Activated CD4-positive, alpha-beta T cell treated with anti-CD3 and anti-CD28 coated beads for 24 hours (primary cell): ENCODE results near the gene ROCK1.

Source experiments
- DNase-seq, 2 donors: peaks; one replicate each; pipeline ENCODE4 v3.0.0-alpha.2; 2020; ENCODE audit warnings: low read depth in 2 of 2

ROCK1 gene

DNA sequence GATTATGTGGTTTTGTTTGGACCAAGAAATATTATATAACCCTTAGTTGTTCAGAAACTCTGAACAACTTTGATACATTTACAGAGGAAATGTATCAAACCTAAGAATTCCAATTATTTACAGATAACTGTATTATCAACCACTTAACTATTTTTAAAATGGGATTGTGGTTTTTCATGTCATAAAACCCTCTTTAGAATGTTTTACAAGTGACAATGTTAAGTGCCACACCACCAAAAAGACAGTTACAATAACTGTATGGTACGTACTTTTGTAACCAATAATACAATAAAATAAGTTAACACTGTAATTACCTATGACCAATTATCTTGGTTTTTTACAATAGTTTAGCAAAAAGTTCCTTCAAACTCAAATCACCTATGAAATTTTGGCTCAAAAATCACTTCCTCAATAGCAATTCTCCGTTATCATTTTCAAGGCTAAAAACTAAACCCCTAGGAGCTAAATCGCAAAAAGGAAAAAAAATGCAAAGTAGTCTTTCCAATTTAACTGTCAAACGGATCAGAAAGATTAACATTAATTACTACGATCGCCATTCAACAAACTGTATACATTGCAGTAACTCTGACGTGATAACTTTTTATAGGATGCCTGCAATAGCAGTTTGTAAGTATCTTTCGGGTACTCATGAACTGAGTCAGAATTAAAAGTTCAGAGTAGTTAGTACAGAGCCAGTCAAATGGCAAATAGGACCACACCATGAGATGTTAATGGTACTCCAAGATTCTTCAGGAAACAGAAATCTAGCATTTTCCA is 1.5 kb downstream of the ROCK1 start:
- DNase-seq, result no peak

GRCh38 chr18:21105936-21106335 is 5.7 kb downstream of the ROCK1 start:
- DNase-seq, result no peak

DNA sequence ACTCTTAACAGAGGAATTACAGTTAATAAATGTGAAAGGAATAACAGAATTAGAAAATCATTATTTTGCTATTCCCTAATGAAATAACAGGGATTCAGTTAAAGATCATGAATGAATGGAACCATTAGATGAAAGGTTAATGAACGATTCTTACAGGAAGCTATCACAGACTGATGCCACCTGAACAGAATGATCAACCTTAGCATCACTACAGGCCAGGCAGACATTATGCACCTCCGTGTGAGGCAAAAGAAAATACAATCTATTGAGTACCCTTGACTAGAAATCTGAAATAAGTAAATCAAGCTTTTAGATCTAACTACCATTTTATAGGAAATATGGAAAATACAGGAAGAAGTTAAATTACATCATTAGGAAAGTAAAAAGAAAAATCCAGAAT is 10.4 kb downstream of the ROCK1 start:
- no peak for DNase-seq

DNA sequence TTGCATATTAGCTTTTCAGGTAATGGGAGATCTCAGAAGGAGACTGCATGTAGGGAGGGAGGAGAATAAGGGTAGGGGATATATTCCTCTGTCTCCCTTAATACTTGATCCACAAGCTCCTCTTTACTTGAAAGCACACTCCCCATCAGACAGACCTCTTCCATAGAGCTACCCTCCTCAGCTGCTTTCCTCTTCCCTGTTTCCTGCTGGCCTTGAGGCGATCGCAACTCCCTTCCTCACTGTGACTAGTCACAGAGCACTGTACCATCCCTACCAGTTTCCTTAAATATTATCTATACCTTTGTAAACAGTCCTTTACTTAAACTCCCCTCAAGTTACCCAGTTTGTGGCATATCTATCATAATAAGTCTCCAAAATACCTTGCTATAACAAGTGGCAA is 10.9 kb downstream of the ROCK1 start:
- DNase-seq, result no peak

- no peak for DNase-seq
Measured at GRCh38 chr18:21100146-21100545, 11.5 kb downstream of the ROCK1 start.

- no peak for DNase-seq
Measured at GRCh38 chr18:21099442-21099841, 12.2 kb downstream of the ROCK1 start.

GRCh38 chr18:21096760-21097159 is 14.9 kb downstream of the ROCK1 start:
- no peak for DNase-seq

DNA sequence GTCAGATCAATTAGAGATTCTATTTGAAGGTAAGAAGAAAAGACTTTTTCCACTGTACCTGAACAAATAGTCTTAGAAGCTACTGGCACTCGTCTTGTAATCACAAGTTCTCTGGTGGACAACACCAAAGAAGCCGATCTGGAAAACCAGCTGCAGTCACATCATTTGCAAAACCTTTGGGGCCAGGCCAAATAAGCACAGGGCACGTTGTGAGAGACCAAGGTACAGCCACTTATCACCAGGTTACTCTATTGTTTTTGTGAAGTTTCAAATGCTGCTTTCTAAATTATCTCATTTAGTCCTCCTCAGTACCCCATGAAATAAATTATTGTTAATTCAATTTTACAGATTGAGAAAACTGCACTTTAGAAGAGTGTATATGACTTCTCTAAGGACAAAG is 18.5 kb downstream of the ROCK1 start:
- no peak for DNase-seq

DNA sequence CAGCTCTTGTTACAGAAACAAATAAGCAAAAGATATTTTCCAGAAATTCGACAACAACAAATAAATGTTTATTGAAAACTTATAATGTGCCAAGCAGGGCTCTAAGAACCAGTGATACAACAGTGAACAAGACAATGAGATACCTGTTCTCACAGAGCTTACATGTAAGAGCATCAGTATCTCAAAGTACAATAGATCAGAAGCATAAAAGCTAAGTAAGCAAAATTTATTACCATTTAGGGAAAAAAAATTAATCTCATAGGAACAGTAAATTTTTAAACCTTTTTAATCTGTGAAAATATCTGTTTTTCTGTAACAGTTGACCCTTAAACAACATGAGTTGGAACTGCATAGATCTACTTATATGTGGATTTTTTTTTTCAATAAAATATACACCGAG is 20.9 kb downstream of the ROCK1 start:
- DNase-seq, result no peak

DNA sequence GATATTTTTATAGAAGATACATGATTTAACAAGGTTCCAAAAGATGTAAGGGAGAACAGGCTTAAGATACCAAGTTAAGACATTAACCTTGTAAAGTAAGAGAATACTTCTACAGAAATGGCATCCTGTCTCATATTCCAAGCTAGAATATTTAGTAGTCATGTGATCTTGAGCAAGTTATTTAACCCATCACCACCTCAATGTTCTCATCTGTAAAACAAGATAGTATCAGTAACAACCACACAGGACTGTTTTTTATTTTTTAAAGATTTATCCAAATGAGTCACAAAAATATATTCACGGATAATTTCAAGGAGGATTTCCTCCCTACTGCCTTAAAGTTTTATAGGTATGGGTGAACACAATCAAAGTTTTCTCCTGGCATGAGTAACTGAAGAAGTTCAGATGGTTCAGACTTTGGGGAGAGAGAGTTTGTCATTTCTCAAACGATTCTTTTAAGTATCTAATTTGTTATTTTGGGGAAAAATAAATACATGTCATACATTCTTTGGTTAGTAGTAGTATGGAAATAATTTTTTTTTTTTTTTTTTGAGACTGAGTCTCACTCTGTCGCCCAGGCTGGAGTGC is 25.9 kb downstream of the ROCK1 start:
- DNase-seq, result no peak

- DNase-seq, result no peak
Measured at GRCh38 chr18:21084511-21085078, 27.0 kb downstream of the ROCK1 start.

DNA sequence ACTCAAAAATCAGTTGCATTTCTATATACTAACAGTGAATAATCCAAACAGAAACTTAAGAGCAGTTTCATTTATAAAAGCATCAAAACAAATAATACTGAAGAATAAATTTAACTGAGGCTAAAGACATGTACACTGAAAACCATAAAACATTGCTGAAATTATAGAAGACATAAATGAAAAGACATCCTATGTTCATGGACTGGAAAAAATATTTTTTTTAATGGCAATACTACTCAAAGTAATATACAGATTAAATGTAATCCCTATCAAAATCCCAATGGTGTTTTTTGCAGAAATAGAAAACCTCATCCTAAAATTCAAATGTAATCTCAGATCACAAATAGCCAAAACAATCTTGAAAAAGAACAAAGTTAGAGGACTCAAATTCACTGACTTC is 28.6 kb downstream of the ROCK1 start:
- no peak for DNase-seq

GRCh38 chr18:21081426-21081825 is 30.2 kb downstream of the ROCK1 start:
- DNase-seq, result no peak

DNA sequence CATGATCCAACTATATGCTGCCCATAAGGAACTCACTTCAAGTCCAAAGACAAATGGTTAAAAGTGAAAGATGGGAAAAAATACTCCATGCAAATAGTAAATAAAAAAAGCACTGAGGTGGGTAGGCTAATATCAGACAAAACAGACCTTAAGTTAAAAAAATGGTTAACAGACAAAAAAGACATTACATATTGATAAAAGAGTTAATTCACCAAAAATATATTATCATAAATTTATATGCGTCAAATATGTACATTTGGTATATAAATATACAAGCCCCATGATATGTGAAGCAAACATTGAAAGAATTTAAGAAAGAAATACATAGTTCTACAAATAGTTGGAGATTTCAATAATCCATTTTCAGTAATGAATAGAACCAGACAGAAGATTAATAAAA is 31.0 kb downstream of the ROCK1 start:
- DNase-seq, result no peak

DNA sequence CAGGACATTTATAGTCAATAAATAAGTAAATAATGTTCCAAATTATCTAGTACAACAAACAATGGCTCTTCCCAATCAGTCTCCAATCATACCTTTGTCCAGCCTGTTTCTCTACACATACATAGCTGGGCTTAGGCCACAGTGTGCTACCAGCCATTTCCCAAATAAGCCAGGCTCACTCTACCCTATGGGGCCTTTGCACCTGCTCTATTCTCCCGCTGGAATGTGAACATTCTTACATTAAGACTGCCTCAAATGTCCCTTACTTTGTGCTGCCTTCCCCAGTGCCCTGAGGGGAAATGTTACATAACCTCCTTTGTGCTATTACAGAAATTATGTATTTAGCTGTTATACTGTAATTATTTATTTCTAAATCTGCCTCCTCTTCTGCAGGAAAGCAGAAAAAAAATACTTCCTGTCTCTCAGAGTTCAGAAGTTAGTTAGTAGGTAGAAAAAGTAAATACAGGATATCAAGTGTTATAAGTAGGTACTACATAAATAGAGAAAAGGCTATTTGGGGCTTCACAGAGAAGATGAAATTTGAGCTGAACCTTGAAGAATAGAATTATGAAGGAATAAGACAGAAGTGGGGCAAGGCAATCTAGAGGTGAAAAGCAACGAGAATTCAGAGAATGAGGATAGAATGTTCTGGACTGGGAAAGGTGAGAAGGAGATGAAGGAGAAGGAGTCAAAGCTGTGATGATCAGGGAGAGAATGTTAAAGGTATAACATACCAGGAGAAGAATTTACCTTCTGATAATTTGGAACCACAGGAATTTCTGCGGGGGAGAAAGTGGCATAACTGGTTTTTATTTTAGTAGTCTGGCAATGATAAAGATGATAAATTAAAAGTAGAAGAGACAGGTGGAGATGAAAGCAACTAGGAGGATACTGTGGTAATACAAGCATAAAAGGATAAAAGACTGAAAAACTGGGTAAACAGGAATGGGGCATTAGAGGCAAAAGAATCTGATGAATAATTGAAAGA is 37.0 kb downstream of the ROCK1 start:
- no peak for DNase-seq

GRCh38 chr18:21073180-21073579 is 38.4 kb downstream of the ROCK1 start:
- no peak for DNase-seq

- DNase-seq, result no peak
Measured at GRCh38 chr18:21071071-21071470, 40.5 kb downstream of the ROCK1 start.

DNA sequence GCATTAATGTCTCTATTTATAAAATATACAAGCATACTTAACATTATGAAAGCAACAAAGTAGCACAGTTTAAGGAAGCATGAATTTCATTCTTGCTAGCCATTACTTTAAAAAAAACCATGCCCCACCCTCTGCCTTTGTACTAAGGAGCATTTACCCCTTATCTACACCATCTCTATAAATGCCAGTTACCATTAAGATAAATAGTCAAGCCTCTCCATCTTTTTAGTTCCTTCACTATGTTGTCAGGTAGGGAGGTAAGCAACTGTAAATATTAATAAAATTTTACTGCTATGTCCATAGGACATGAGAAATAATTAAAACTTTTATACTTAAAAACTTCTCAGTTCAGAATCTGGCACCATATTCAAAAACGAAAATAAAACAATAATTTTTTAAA is 42.1 kb downstream of the ROCK1 start:
- no peak for DNase-seq

GRCh38 chr18:21064347-21064746 is 47.3 kb downstream of the ROCK1 start:
- no peak for DNase-seq

- no peak for DNase-seq
Measured at GRCh38 chr18:21063011-21063410, 48.6 kb downstream of the ROCK1 start.

GRCh38 chr18:21057112-21057511 is 54.5 kb downstream of the ROCK1 start:
- DNase-seq, result no peak

DNA sequence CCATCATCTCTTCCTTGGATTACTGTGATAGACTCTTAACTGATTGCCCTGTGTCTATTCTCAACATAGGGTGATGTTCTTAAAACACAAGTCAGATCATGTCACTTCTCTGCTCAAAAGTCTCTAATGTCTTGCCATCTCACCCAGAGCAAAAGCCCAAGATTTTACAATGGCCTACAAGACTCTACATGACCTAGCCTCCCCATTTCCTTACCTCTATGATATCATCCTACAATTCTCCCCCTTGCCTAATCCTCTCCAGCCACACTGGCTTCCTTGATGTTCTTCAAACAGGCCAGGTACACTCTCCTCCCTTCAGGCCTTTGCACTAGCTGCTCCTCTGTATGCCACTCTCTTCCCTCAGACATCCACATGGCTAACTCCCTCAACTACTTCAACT is 55.1 kb downstream of the ROCK1 start:
- DNase-seq, result no peak
